ENCODE measurements around the gene BCL2L1. TPM values are rescaled to one million over a fixed set of nuclear protein-coding genes. Genes with fewer than 3 reads are reported as not detected.

Gene BCL2L1
- total RNA-seq, 1 experiment from 2014 or later: 226 TPM

- DNase-seq (ENCODE audit: low read depth, low spot score): peak; percentile 44
- peaks cover 2 to 49% of the 10 kb centered on the region in 2 experiments; a peak in 3 of 4 replicates for H3K36me3 ChIP-seq (ENCODE audit: control insufficient read depth in 1 of 2, insufficient read depth in 2 of 2, low read length in 2 of 2)
- intact Hi-C loops (cut with micrococcal nuclease): no loop called here
- no peaks in the 10 kb centered on the region for H3K9me3 ChIP-seq (ENCODE audit: control insufficient read depth in 1 of 2, insufficient read depth in 1 of 2, low read depth in 1 of 2, low read length in 2 of 2)
- H3K27me3 ChIP-seq (ENCODE audit: insufficient read depth, low read length): no peaks in the 10 kb centered on the region
- POLR2A ChIA-PET: interaction anchor here (0.9 to 2.0 kb wide), 9 partner anchors 8 to 37 kb away, joined by 3 to 9 read pairs (median 5); partner anchors contain the start of gene BCL2L1
- H3K4me2 ChIP-seq (ENCODE audit: low read length): peak overlapping the region; percentile 57
- H2AFZ ChIP-seq (ENCODE audit: low read depth, low read length, poor library complexity, severe bottlenecking): no peak overlapping the region
- H3K9ac ChIP-seq (ENCODE audit: low read length): peak overlapping the region; percentile 46
- CTCF ChIA-PET: interaction anchor here (1.6 to 2.0 kb wide), 3 partner anchors 24 to 139 kb away, joined by 6 to 12 read pairs (median 6); partner anchors contain the start of gene BCL2L1
- peaks cover 100% of the 10 kb centered on the region for H3K79me2 ChIP-seq (ENCODE audit: insufficient read depth, low read length)
- ATAC-seq: no peak
- H3K9me2 ChIP-seq (ENCODE audit: insufficient read depth): no peaks in the 10 kb centered on the region
- peak overlapping the region; percentile 81 for H3K27ac ChIP-seq (ENCODE audit: low read depth, low read length)
- no peaks in the 10 kb centered on the region for H4K20me1 ChIP-seq (ENCODE audit: insufficient read depth)
- H3K4me1 ChIP-seq (ENCODE audit: control insufficient read depth in 1 of 2, insufficient read depth in 2 of 2, low read length in 2 of 2): peaks cover 83 to 99% of the 10 kb centered on the region in 2 experiments
- RAD21 ChIA-PET (ENCODE audit: low non-redundant PET in 1 of 2, low total read pairs in 2 of 2, uncharacterized antibody in 2 of 2, unreplicated experiment in 2 of 2): no interaction called here
- BruUV-seq (replicated peaks): TSS peak; percentile 10
- peak overlapping the region in 1 of 2 experiments; percentile 10; a peak in 1 of 4 replicates for H3K4me3 ChIP-seq (replicated peaks in 1 of 2; ENCODE audit: low read depth in 1 of 2, low read length in 2 of 2)
- TF ChIP-seq CEBPB (IDR thresholded peaks at IDR 0.05; ENCODE audit: low read depth): peak; percentile 62
- no peak for TF ChIP-seq ZFX (IDR thresholded peaks at IDR 0.05)
- peak; percentile 73; the same call in 1 of the 2 replicates for TF ChIP-seq SIN3A (IDR thresholded peaks at IDR 0.05; ENCODE audit: low read depth)
- TF ChIP-seq FOSL1 (IDR thresholded peaks at IDR 0.05; ENCODE audit: low read depth): peak; percentile 56
- no peak for TF ChIP-seq CTCF (IDR thresholded peaks at IDR 0.05 in 2 of 3, conservative IDR thresholded peaks at IDR 0.05 in 1 of 3; ENCODE audit: borderline replicate concordance in 1 of 3, insufficient read depth in 1 of 3, low read depth in 2 of 3, low read length in 2 of 3)
- TF ChIP-seq POLR2AphosphoS5 (IDR thresholded peaks at IDR 0.05; ENCODE audit: low read depth, low read length): peak; percentile 40
- peak; percentile 53; the same call in 1 of the 2 replicates for TF ChIP-seq CBX3 (IDR thresholded peaks at IDR 0.05; ENCODE audit: low read depth)
- TF ChIP-seq ATF3 (IDR thresholded peaks at IDR 0.05): peak; percentile 87; the same call in 1 of the 2 replicates
- TF ChIP-seq SP1 (IDR thresholded peaks at IDR 0.05; ENCODE audit: low read depth): peak; percentile 90
- no peak for TF ChIP-seq EGR1 (IDR thresholded peaks at IDR 0.05; ENCODE audit: low read depth)
- TF ChIP-seq EZH2 (IDR thresholded peaks at IDR 0.05): no peak
- peak; percentile 36 for TF ChIP-seq ZBTB33 (IDR thresholded peaks at IDR 0.05; ENCODE audit: extremely low read depth, insufficient replicate concordance, low read length)
- TF ChIP-seq JUND (IDR thresholded peaks at IDR 0.05): peak; percentile 80
- no peak for TF ChIP-seq POLR2A (IDR thresholded peaks at IDR 0.05; ENCODE audit: borderline replicate concordance, extremely low read depth, insufficient read depth, insufficient read length)
- no peak for TF ChIP-seq YY1 (IDR thresholded peaks at IDR 0.05; ENCODE audit: extremely low read depth, insufficient replicate concordance, low read depth, low read length)
- TF ChIP-seq REST (IDR thresholded peaks at IDR 0.05; ENCODE audit: low read depth): no peak
- no peak for TF ChIP-seq TCF7L2 (IDR thresholded peaks at IDR 0.05; ENCODE audit: borderline replicate concordance, extremely low read depth, insufficient read depth, insufficient read length)
- no peak for TF ChIP-seq ELF1 (IDR thresholded peaks at IDR 0.05; ENCODE audit: borderline replicate concordance, low read depth)
Observed at GRCh38 chr20:31698803-31699718, 23.6 kb downstream of the BCL2L1 start.

Data from HCT116 (cell line).